GM21619 (cell line): ENCODE measurements around the gene SDC3.
"Not testable (repeated sequence)": the region's sequence is repeated elsewhere in the genome, so short reads cannot be mapped to it uniquely, and the experiment has no call there.

Experiments used
- ATAC-seq: cut with Tn5 transposase; IDR thresholded peaks from one replicate; pipeline ENCODE4 v1.9.1; 2021; ENCODE audit not compliant: unreplicated experiment

The SDC3 gene, protein sequence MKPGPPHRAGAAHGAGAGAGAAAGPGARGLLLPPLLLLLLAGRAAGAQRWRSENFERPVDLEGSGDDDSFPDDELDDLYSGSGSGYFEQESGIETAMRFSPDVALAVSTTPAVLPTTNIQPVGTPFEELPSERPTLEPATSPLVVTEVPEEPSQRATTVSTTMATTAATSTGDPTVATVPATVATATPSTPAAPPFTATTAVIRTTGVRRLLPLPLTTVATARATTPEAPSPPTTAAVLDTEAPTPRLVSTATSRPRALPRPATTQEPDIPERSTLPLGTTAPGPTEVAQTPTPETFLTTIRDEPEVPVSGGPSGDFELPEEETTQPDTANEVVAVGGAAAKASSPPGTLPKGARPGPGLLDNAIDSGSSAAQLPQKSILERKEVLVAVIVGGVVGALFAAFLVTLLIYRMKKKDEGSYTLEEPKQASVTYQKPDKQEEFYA

DNA sequence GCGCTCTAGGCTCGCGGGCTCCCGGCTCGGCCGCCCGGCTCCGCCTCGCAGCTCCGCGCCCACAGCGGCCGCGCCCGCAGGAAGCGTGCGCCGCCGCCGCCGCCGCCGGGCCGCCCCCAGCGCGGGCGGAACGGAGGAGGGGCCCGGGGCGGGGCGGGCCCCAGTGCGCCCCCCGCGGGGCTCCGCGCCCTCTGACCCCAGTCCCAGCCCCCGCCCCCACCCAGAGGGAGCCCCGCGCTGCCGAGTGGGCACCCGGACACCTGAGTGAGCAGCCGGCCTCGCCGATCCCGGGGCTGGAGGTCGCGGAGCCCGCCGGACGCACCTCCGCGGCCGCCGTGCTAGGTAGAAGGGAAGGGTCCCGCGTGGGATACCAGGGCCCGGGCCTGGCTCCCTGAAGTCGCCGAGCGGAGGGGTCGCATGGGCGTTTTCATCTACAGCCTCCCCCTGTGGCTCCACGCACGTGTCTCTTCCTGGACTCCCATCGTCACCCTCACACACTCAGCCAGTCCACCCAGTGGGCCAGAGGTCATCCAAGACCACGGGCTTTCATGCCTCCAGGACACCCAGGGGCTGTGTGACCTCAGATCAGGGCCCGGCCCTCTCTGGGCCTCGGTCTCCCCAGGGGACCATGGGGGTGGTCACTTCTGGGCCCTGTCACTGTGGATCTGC, at the start of gene SDC3:
Gene SDC3, minus strand, starts transcription at position 63 of the 669 bp plus-strand sequence. CDS start 172 bp downstream, outside the sequence.
- ATAC-seq, result no peak

DNA sequence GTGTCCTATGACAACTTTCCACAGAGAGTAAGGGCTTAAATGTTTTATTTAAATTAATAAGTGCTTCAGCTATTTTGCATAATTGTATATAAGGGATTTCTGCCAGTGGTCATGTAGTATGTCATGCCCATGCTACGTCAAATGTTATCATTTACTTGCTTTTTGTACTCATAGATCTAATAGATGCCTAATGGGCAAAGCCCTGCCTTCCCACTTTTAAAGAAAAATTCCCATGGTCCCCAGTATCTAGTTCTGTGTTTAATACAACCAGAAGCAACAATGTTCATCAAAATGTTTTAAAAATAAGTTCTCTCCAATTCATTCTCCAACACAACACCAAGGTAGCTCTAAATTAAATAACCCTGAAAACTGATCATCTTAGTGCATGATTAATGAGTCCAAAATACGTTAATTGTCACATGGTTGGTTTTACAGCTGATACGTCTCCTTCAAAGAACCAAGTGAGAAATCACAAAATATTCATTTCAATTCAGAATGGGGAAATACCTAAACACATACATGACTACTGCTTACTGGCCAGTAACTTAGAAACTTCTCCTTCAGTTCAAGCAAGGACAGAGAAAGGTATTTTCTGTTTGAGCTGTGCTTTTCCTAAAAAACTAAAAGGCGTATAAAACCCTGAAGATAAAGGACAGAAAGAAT, 49.1 kb upstream of the SDC3 start:
- no peak for ATAC-seq

DNA sequence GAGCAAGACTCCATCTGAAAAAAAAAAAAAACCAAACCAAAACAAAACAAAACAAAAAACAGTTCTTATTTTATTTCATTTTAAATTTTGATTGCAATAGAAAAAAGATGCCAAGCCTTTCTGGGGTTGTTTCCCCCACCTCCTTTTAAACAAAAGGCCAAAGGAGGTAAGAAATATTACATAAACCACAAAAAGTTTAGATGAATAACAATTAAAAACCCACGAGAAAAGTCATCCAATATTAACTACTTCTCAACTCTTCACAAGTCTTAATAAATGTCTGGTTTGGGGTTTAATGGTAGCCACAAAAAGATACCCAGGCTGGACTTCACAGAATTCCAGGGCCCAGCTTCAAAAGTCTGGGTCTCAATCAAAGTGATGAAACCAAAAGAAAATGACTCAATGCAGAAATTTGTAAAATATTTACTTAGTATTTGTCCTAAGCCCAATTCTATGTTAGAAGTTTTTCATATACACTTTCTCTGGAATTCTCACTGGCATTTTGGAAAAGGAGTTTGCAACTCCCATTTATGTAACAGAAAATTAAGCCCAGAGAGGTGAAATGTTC, 47.0 kb upstream of the SDC3 start:
- no peak for ATAC-seq

DNA sequence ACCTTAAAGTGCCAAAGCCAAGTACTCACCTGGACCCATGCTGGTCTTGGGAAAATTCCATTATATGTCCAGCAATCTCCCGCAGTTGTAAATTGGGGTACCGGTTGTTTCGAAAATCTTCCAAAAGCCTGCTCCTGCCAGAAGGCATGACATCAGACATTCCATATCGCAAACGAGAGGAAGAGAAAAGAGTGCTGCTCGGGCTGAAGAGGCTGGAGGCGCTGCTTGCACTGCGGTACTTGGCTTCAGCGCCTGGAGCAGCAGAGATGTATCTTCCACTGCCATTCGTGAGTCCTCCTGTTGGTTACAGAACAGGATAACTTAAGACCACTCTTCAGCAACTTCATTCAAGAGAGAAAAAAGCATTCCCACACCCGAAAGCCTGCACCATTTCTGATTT, 45.1 kb upstream of the SDC3 start:
- ATAC-seq, result no peak

DNA sequence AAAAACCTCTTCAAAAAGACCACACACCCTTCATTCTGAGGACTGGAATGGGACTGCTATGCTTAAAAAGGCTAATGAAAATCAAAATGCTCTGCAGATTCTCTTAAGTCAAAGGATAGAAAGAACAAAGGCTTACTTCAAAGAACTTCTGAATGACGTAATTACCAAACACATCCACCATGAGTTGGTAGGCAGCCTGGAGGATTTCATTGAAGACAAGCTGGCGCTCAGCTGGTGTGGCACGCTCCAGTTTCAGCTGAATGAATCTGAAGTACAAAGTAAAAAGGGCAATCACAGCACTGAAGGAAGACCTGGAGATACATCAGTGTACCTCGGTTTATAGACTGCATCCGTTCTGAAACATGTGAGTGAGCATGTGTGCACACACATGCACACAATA, 43.5 kb upstream of the SDC3 start:
- ATAC-seq, result no peak

DNA sequence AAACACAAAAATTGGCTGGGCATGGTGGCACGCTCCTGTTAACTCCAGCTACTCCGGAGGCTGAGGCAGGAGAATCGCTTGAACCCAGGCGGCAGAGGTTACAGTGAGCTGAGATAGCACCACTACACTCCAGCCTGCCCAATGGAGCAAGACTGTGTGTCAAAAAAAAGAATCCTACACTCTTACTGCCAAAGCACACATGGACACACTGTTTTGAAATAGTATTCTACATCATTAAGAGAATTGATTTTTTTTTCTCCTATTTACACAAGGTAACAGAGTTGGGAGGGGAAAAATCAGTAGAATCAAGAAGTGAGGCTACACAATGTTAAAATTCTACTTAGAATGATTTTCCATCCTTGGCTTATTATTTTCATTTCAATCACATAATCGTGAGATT, 42.1 kb upstream of the SDC3 start:
- ATAC-seq, result no peak

DNA sequence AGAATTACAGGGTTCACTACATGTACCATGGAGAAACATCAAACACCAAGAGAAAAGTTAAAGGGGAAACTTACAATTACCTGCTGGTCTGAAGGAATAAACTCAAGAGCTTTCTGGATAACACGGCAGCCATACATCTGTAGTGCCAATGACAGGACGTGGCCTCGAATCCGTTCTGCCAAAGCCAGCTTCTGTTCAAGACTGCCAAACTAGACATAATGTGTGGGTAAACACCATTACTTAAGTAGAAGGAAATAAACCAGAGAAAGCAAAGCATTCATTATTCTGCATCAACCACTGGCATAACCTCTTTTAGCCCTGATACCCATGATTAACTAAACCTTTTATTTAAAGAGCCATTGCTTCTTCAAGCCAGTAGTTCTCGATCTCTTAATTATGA, 41.5 kb upstream of the SDC3 start:
- ATAC-seq, result no peak

DNA sequence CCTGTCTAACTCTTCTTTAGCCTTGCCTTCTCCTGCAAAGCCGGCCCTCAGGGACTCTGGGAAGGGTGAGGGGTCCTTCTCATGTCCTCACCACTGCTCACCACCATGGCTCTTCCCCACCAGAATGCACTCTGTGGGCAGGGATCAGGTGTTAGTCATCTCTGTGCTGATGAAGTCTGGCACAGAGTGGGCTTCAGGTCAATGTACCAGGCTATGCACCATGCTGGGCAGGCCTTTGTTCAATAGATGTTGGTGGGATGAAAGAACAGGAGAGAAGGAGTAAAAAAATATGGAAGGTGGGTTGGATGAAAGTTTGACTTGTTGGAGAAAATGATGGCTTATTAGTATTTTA, 40.9 kb upstream of the SDC3 start:
- not testable (repeated sequence) for ATAC-seq

DNA sequence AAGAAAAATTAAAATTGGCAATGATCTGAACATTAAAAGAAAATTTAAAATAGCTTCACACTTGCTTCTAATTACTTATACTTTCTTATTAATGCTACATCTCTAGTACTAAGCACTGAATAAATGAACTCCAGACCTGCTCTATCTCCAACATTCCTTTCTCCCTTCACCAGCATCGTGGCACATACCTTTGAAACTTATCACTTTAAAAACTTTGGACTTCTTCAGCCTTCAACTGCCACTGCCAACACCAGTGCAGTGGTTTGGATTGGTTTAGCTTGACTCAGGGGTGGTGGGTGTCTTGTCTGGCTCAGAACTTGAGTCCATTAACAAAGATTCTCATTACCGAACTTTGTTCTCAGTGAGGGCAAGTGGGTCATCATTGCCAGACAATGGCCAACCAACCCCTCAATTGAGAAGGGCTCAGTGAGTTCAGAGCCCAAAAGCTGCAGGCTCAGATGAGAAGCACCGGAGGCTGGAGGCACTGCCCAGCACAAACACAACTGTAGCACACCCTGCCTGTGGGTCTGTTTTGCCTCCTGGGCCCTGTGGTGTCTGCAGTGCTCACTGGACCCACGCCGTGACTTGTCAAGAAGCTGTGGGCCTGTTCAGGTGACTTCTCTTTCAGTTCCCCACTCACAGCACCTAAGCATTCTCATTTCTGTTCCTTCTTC, 40.4 kb upstream of the SDC3 start:
- not testable (repeated sequence) for ATAC-seq

DNA sequence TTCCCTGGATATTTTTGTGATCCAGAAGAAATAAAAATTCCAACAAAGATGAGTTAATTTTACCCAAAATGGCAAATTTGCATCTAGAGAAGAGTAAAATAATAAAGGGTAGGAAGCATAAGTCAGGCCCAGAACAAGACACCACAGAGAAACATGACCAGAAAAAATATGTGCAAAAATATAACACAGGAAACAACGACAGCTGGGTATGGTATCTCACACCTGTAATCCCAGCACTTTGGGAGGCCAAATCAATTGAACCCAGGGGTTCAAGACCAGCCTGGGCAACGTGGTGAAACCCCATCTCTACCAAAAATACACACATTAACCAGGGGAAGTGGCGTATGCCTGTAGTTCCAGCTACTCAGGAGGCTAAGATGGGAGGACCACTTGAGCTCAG, 39.7 kb upstream of the SDC3 start:
- ATAC-seq, result no peak

DNA sequence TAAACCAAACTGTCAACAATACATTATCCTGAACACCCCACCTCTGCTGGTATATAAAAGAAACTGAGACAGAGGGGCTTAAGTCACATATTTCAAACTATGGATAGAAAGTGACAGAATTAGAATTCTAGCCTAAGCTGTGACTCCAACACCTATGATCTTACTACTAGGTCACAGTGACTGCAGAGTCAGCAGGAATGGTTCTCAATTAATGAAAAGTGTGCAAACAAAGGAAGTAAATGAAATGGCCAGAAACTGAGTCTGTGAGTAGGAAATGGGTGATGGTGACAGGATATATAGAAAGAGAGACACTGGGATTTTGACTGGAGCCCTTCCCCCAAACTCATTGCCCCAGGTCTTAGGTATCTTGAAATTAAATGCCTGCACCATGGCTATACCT, 38.7 kb upstream of the SDC3 start:
- ATAC-seq, result no peak

DNA sequence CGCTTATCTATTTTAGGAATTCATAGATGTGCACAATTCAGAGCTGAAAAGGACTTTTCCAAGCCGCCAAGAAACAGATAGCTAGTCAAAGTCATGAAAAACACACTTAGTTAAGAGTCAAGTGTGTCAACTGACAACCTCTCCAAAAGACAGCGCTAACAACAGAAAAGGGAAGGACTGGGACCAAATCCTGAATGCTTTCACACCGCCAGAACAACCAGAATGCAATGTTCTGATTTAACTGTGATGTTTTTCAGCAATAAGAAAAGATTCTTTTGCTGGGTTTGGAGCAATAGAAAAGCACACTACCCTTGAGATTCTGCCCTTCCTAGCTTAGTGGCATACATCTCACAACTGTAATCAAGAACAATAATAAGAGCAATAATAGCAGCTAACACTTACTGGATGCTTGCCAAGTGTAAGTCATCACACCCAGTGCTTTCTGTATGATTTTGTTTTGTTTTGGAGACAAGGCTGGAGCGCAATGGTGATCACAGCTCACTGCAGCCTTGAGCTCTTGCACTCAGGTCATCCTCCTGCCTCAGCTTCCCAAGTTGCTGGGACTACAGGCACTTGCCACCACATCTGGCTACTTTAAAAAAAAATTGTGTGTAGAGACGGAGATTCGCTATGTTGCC, 33.9 kb upstream of the SDC3 start:
- ATAC-seq, result no peak

DNA sequence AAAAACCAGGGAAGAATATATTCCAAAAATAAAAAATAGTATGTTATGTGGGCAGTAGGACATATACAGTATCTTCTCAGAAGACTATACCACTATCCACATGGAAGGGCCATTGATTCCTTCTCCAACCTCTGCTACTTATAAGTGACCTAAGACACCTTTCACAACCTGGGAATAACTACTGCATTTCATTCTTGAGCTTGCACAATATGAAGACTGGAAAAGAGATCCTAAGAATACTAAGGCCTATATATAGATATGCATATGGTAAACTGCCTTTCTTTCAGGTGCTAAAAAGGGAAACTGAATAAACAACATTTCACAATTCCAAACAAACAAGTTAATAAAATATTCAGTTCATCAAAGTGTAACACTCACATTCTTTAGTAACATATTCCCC, 32.0 kb upstream of the SDC3 start:
- no peak for ATAC-seq

DNA sequence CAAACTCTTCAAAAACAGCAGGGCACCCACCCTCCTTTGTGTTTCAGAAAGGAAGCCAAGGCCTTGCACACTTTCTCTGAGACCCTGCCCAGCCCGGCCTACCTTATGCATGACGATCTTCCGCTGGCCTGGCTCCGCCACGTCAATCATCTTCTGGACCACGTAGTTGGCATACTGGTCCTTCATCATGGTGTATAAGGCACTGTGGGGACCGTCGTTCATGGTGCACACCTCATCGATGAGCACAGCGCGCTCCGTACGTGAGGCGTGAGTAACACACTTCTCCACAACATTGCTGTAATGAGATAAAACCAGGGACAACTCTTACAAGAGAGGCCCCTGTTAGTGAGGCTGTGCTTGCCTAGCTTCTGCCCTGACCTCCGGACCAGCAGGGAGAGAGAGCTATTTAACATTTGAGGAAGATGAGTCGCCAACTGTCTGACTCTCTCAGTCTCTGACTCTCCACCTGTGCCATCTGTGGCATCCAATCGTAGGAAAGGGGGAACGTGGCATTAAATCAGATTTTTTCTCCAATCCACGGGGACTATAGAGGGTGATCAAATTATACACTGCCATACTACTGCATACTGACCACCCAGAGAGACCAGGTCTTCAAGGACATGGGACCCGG, 28.1 kb upstream of the SDC3 start:
- no peak for ATAC-seq

DNA sequence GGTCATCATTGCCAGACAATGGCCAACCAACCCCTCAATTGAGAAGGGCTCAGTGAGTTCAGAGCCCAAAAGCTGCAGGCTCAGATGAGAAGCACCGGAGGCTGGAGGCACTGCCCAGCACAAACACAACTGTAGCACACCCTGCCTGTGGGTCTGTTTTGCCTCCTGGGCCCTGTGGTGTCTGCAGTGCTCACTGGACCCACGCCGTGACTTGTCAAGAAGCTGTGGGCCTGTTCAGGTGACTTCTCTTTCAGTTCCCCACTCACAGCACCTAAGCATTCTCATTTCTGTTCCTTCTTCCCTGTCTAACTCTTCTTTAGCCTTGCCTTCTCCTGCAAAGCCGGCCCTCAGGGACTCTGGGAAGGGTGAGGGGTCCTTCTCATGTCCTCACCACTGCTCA, 27.2 kb upstream of the SDC3 start:
- not testable (repeated sequence) for ATAC-seq

DNA sequence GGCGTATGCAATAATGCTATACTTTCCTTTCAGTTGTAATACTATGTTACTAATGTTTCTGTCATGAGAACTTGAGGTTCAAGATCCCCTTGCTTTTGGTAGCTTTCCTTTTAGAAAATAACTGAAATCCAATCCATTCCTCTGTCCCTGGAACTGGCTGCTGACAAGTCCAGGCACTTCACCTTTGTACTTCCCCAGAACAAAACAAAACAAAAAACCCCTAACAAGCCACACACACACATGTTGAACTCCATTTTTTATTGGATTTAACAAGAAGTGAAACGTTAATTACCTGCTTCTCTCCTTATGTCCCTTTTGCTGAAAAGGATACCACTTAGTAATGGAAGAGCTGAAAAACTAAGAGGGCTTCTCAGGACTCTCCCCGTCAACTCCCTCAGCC, 26.1 kb upstream of the SDC3 start:
- ATAC-seq, result no peak

DNA sequence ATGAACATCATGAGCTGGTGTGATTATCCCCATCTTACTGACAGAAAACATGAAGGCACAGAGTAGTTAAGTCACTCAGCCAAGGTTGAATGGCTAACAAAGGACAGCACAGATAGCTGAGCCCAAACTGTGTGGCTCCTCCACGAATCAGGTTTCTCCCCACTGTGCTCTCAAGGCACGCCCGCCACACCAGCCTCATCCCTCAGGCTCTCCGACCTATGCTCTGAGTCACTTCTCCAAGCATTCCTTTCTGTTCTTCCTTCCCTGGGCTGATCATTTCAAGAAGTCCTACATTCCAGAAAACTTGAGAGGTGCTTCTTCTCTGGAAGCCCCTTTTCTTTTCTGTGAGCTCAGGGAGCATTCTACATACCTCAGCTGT, 25.3 kb upstream of the SDC3 start:
- no peak for ATAC-seq

DNA sequence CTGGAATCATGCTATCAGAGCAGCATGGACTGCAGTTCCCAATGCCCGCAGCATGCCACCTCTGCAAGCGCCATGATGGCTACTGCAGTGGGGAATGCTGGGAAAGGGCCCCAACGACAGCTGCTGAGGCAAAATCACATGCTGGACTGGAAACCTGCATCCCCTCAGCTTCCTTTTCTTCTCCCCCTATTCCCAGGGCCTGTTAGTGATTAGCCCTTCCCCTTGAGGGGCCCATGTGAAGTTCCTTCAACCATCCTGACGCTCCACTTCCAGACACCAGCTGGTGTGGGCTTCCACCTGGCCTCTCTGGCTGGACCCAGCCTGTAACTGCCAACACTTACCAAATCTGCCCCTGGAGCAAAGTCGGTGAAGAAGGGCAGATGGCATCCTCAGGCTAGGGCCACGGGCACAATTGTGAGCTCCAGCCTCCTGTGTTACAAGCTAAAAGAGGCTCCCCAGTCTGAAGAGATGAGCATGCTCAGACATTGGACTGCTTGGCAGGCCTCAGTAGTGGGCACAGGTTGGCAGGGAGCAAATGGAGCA, 22.1 kb upstream of the SDC3 start:
- ATAC-seq, result no peak

DNA sequence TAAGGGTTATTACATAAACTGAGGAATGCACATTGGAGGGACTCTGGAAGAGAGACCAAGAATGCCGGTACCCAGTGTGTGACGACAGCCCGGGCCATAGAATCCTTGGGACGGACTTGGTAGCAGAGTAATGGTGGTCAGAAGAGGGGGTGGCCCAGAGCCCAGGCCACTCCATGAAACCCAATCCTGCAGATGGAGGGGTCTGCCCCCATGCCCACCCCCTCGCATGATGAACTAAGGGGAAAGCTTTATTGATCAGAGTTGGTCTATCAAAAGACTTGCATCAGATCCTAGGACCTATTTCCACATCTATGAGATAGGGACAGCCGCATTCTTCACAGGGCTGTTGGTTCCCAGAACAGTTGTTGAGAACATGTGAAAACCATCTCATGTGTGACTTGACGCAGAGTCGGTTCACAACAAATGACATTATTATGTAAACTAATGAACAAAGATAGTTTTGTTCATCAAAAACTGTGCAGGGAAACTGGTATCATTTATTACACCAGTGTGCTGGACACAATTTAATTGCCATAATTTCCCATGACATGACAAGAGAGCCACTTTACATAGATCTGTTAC, 21.5 kb upstream of the SDC3 start:
- no peak for ATAC-seq
